Kidney (tissue), 14 donors: ENCODE data around the gene MMP21. TPM values are rescaled to one million over a fixed set of nuclear protein-coding genes. Genes with fewer than 3 reads are reported as not detected.

ENCODE experiments used
- DNase-seq, 5 donors: peaks; one replicate each; pipeline ENCODE4 v3.0.0-alpha.2; 2013 to 2020
- FAIRE-seq: peaks from 2 replicates; lab custom pipeline; 2012; peaks lifted over from hg19 to GRCh38; lab: Jason Lieb, UNC
- H3K27ac ChIP-seq, 2 donors: one replicate each; pipeline ENCODE4 v1.7.0; 2013; ENCODE audit warnings: low read depth in 2 of 2, low read length in 2 of 2, inconsistent platforms in 1 of 2
- H3K27me3 ChIP-seq: one replicate; pipeline ENCODE4 v1.7.1; 2013; ENCODE audit warnings: low read length, inconsistent platforms; ENCODE audit not compliant: control insufficient read depth, insufficient read depth
- H3K36me3 ChIP-seq, 3 donors: one replicate each; pipeline versions ENCODE4 v1.7.0 to v1.7.1; 2013; ENCODE audit warnings: low read length in 3 of 3, control low read depth in 1 of 3, inconsistent platforms in 1 of 3; ENCODE audit not compliant: insufficient read depth in 3 of 3, control insufficient read depth in 2 of 3
- H3K4me1 ChIP-seq, 3 donors: one replicate each; pipeline versions ENCODE4 v1.7.0 to v1.7.1; 2013; ENCODE audit warnings: low read length in 3 of 3, inconsistent platforms in 1 of 3, low read depth in 1 of 3; ENCODE audit not compliant: control insufficient read depth in 2 of 3, insufficient read depth in 2 of 3
- H3K4me3 ChIP-seq, 3 donors: one replicate each; pipeline versions ENCODE4 v1.7.0 to v1.8.1; 2013; ENCODE audit warnings: low read length in 3 of 3, control low read depth in 1 of 3, inconsistent platforms in 1 of 3
- H3K9ac ChIP-seq, 3 donors: one replicate each; pipeline versions ENCODE4 v1.7.0 to v1.7.1; 2013; ENCODE audit warnings: low read length in 3 of 3, control low read depth in 1 of 3, inconsistent platforms in 1 of 3
- H3K9me3 ChIP-seq, 3 donors: one replicate each; pipeline versions ENCODE4 v1.7.0 to v1.7.1; 2013; ENCODE audit warnings: low read length in 3 of 3, control low read depth in 1 of 3, inconsistent platforms in 1 of 3; ENCODE audit not compliant: control insufficient read depth in 2 of 3, insufficient read depth in 1 of 3
- CTCF ChIP-seq: IDR thresholded peaks from 3 replicates; pipeline ENCODE4 v1.5.1; 2012; ENCODE audit warnings: mild to moderate bottlenecking, moderate library complexity, borderline replicate concordance; ENCODE audit not compliant: insufficient read depth; ENCODE audit errors: extremely low read depth
- intact Hi-C: fragments of 100-400 bp; cut with DNase I; formaldehyde crosslinking; loops from one replicate; pipeline ENCODE4 v1.11.1; 2022
- polyA plus RNA-seq: library from polyadenylated mRNA; stranded (reverse); fragments of 350-450 nt; fragmentation: Illumina TruSeq; extraction: RNeasy Lipid Tissue Mini Kit (QIAGEN cat#74804); gene quantifications from one replicate; pipeline ENCODE4 v1.2.3, GENCODE V29; 2014; ENCODE audit warnings: low read depth, low replicate concordance; ENCODE audit not compliant: insufficient read depth
- total RNA-seq: library from RNA; stranded (reverse); fragmentation: NEBNext Ultra II Directional; extraction: Animal tissue kit (Norgen Biotek cat#: 25700); gene quantifications from one replicate; pipeline ENCODE4 v1.2.1, GENCODE V29; 2021
- donor health status: control.
- donor health status: control.
- donor health status: control.
- donor health status: control.
- donor health status: control.
- donor health status: DM: yes; HTN: yes; CAD: no.
- donor health status: Normal renal cell carcinoma (clear cell type).

Gene MMP21
- total and polyA plus RNA-seq, 2 donors from 2014 or later = 0.13 TPM; not detected in 1

- intact Hi-C loops = no loop called here
- TF ChIP-seq CTCF = no peak
- Histone ChIP-seq H3K4me1 (no peaks in the 10 kb centered on the region), H3K36me3 (peaks cover 3 to 45% (median 20%) of the 10 kb centered on the region in 3 donors), H3K27ac (no peak overlapping the region), H3K9me3 (no peaks in the 10 kb centered on the region), H3K4me3 (no peak overlapping the region), H3K27me3 (no peaks in the 10 kb centered on the region), H3K9ac (no peak overlapping the region)
- DNase-seq (no peak), FAIRE-seq (no peak)
Observed at GRCh38 chr10:125757742-125758141, 17.9 kb downstream of the MMP21 start.

- Histone ChIP-seq H3K9ac (no peak overlapping the region), H3K27ac (no peak overlapping the region), H3K27me3 (no peaks in the 10 kb centered on the region), H3K4me3 (no peak overlapping the region), H3K9me3 (no peaks in the 10 kb centered on the region), H3K36me3 (peaks cover 3 to 49% (median 22%) of the 10 kb centered on the region in 3 donors), H3K4me1 (no peaks in the 10 kb centered on the region)
- intact Hi-C loops = no loop called here
- TF ChIP-seq CTCF = no peak
- FAIRE-seq = no peak
- DNase-seq = no peak
Observed at GRCh38 chr10:125756853-125757487, 18.7 kb downstream of the MMP21 start.

DNA sequence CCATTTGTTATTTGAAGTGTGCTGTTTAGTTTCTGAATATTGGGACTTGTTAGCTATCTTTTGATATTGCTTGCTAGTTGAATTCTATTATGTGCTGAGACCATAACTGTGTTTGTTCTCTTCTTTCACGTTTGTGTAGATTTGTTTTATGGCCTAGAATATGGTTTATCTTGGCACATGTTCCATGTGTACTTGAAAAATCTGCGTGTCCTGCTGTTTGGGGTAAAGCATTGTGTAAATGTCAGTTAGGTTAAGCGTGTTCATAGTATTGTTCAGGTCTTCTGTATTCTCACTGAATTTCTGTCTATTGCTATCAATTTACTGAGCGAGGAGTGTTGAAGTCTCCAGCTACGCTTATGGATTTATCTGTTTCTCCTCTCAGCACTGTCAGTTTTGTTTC is 19.4 kb downstream of the MMP21 start:
- Histone ChIP-seq H3K27me3 (no peaks in the 10 kb centered on the region), H3K9me3 (no peaks in the 10 kb centered on the region), H3K27ac (no peak overlapping the region), H3K36me3 (peaks cover 3 to 56% (median 28%) of the 10 kb centered on the region in 3 donors), H3K4me3 (no peak overlapping the region), H3K4me1 (no peaks in the 10 kb centered on the region), H3K9ac (no peak overlapping the region)
- FAIRE-seq (no peak), DNase-seq (no peak)
- intact Hi-C loops = no loop called here
- TF ChIP-seq CTCF = no peak
